ENCODE results near the gene COL27A1.
"Not testable (repeated sequence)": the region's sequence is repeated elsewhere in the genome, so short reads cannot be mapped to it uniquely, and the experiment has no call there.

The COL27A1 gene

DNA sequence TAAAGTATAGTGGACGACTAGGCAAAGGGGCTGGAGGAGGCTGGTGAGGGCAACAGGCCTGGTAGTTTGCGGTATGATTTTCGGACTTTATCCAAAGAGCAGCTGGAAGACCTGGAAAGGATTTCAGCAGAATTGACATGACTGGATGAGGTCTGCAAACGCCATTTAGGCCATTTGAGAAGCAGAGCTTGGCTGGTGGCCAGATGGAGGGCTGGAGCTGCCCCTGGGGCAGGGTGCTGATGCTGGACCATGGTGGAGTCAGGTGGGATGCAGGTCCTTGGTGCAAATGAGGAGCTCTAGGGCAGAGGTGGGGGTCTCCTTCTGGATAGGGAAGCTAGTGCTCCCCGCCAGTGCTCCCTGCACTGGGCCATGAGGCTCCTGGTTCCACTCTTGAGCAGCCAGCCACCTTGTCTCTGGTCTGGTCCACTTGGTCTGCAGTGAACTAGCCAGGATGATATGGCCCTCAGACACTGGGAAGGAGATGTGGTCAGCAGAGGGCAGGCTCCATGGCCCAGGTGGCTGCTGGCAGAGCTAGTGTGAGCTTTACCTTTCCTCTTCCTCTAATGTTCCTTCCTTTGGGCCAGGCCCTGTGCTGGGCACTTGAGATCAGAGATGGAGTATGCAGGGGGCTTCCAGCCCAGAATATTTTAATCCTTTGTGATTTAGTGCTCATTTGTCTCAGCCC lies 31.4 kb downstream of the COL27A1 start:
- no peak for TF ChIP-seq CTCF (IDR thresholded peaks at IDR 0.05; ENCODE audit: insufficient read depth, low read length, missing control alignments)
- no peak for DNase-seq (ENCODE audit: low read depth, low spot score)
- CTCF ChIA-PET, result interaction anchor here (1.1 to 1.7 kb wide), 5 partner anchors 9 to 79 kb away, joined by 3 to 7 read pairs (median 4); partner anchors contain the start of gene COL27A1
- POLR2A ChIA-PET, result no interaction called here
- no peak overlapping the region for H3K4me3 ChIP-seq (ENCODE audit: low read depth, low read length)

GRCh38 chr9:114187827-114188226 lies 32.5 kb downstream of the COL27A1 start:
- no peak for DNase-seq (ENCODE audit: low read depth, low spot score)
- ChIA-PET CTCF (interaction anchor here (1.1 to 1.7 kb wide), 7 partner anchors 10 to 103 kb away, joined by 3 to 7 read pairs (median 4); partner anchors contain the start of gene COL27A1), POLR2A (no interaction called here)
- no peak for TF ChIP-seq CTCF (IDR thresholded peaks at IDR 0.05; ENCODE audit: insufficient read depth, low read length, missing control alignments)
- no peak overlapping the region for H3K4me3 ChIP-seq (ENCODE audit: low read depth, low read length)

DNA sequence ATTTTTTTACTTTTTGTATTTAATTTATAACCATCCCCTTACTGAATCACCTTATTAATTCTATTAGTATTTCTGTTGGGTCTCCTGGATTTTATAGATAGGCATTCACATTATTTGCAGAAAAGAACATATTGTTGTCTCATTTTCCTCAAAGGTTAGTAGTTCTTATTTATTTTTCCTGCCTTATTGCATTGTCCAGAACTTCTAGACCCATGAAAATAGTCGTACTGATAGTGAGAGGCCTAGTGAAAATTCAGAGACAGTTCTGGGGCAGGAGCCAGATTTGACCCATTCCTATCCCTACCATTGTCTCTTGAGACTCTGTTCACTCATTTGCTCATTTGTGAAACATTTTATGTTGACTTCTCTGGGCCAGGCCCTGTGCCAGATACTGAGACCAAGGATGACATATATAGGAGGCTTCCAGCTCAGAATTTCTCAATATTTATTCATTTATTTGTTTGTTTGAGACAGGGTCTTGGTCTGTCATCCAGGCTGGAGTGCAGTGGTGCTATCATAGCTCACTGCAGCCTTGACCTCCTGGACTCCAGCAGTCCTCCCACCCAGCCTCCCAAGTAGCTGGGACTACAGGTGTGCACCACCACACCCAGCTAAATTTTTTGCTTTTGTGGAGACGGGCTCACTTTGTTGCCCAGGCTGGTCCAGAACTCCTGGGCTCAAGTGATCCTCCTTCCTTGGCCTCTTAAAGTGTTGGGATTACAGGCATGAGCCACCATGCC lies 34.7 kb downstream of the COL27A1 start:
- ChIA-PET CTCF (interaction anchor here (2.0 kb wide), 1 partner anchor 101 kb away, joined by 5 read pairs; no protein-coding TSS in a partner anchor), POLR2A (no interaction called here)
- no peak overlapping the region for H3K4me3 ChIP-seq (ENCODE audit: low read depth, low read length)
- no peak for TF ChIP-seq CTCF (IDR thresholded peaks at IDR 0.05; ENCODE audit: insufficient read depth, low read length, missing control alignments)
- DNase-seq (ENCODE audit: low read depth, low spot score), result no peak

GRCh38 chr9:114190563-114190905 lies 35.2 kb downstream of the COL27A1 start:
- no peak overlapping the region for H3K4me3 ChIP-seq (ENCODE audit: low read depth, low read length)
- no peak for TF ChIP-seq CTCF (IDR thresholded peaks at IDR 0.05; ENCODE audit: insufficient read depth, low read length, missing control alignments)
- CTCF ChIA-PET, result interaction anchor here (2.0 kb wide), 1 partner anchor 100 kb away, joined by 5 read pairs; no protein-coding TSS in a partner anchor
- POLR2A ChIA-PET, result no interaction called here
- DNase-seq (ENCODE audit: low read depth, low spot score), result no peak

DNA sequence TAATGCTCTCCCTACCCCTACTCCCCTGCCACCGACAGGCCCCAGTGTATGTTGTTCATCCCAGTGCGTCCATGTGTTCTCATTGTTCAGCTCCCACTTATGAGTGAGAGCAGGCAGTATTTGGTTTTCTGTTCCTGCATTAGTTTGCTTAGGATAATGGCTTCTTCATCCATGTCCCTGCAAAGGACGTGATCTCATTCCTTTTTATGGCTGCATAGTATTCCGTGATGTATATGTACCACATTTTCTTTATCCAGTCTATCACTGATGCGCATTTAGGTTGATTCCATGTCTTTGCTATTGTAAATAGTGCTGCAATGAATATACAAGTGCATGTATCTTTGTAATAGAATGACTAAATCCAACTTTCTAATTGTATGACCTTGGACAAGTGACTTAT lies 36.1 kb downstream of the COL27A1 start:
- H3K4me3 ChIP-seq (ENCODE audit: low read depth, low read length); POLR2A ChIA-PET; DNase-seq (ENCODE audit: low read depth, low spot score): not testable (repeated sequence)
- CTCF ChIA-PET, result interaction anchor here (2.0 kb wide), 1 partner anchor 99 kb away, joined by 5 read pairs; no protein-coding TSS in a partner anchor

- CTCF ChIA-PET, result no interaction called here
Observed at GRCh38 chr9:114192539-114192938, 37.2 kb downstream of the COL27A1 start.

More at GRCh38 chr9:114192539-114192938, 37.2 kb downstream of the COL27A1 start:
- TF ChIP-seq CTCF (IDR thresholded peaks at IDR 0.05; ENCODE audit: insufficient read depth, low read length, missing control alignments), result no peak
- POLR2A ChIA-PET, result no interaction called here
- DNase-seq (ENCODE audit: low read depth, low spot score), result no peak
- no peak overlapping the region for H3K4me3 ChIP-seq (ENCODE audit: low read depth, low read length)
